ENCODE results near the gene CARM1. TPM values are rescaled to one million over a fixed set of nuclear protein-coding genes. Genes with fewer than 3 reads are reported as not detected.

The CARM1 gene
- total and polyA plus RNA-seq, 2 donors (not counting 3 experiments of a cell fraction or from before 2014, with no cell fraction given): 65.6 to 70.8 TPM

- Histone ChIP-seq H3K9me1 (replicated peaks; ENCODE audit: control insufficient read depth, extremely low read depth, insufficient read depth, low read length) (no peaks in the 10 kb centered on the region), H3K9ac (replicated peaks; ENCODE audit: extremely low read depth, insufficient read depth, low read length) (no peak overlapping the region), H3K4me2 (ENCODE audit: insufficient read depth, low read length) (no peak overlapping the region), H3K27ac (ENCODE audit: insufficient read depth, low read depth, low read length) (no peak overlapping the region), H3K36me3 (ENCODE audit: control insufficient read depth in 2 of 2, extremely low read depth in 1 of 2, insufficient read depth in 2 of 2, low read length in 2 of 2) (no peaks in the 10 kb centered on the region), H2AFZ (ENCODE audit: low read depth, low read length) (no peak overlapping the region), H4K20me1 (replicated peaks; ENCODE audit: control insufficient read depth, extremely low read depth, insufficient read depth, low read length) (no peaks in the 10 kb centered on the region), H3K27me3 (ENCODE audit: control insufficient read depth in 2 of 2, insufficient read depth in 2 of 2, low read length in 2 of 2) (no peaks in the 10 kb centered on the region), H3K9me3 (replicated peaks; ENCODE audit: control insufficient read depth, insufficient read depth, low read length) (no peaks in the 10 kb centered on the region), H3K79me2 (ENCODE audit: control insufficient read depth, insufficient read depth, low read length) (peaks cover 31% of the 10 kb centered on the region), H3K4me1 (ENCODE audit: control insufficient read depth, extremely low read depth, insufficient read depth, low read length) (no peaks in the 10 kb centered on the region), H3K4me3 (replicated peaks in 1 of 3; ENCODE audit: insufficient read depth in 1 of 3, low read depth in 1 of 3, low read length in 3 of 3) (no peak overlapping the region)
- intact Hi-C loops (cut with micrococcal nuclease): no loop called here
- dilution Hi-C loops (cut with MboI; ENCODE audit: extremely low pct_ligation_motif_present, low sequenced_read_pairs): no loop called here
- FAIRE-seq (no peak), DNase-seq (ENCODE audit: low read depth, low spot score) (no peak)
- no peak for TF ChIP-seq EZH2 (IDR thresholded peaks at IDR 0.05; ENCODE audit: borderline replicate concordance, low read depth, low read length, severe bottlenecking)
- no TSS peak for BruUV-seq (replicated peaks)
- ChIA-PET POLR2A (no interaction called here), CTCF (interaction anchor here (3.2 kb wide), 1 partner anchor 24 kb away, joined by 13 read pairs; the partner anchor contains the start of gene CARM1)
These were observed 23.5 kb downstream of the CARM1 start for GRCh38 chr19:10894911-10895213.

GRCh38 chr19:10895363-10895762, 24.0 kb downstream of the CARM1 start:
- Histone ChIP-seq H3K9me1 (replicated peaks; ENCODE audit: control insufficient read depth, extremely low read depth, insufficient read depth, low read length) (no peaks in the 10 kb centered on the region), H2AFZ (ENCODE audit: low read depth, low read length) (no peak overlapping the region), H3K27ac (ENCODE audit: insufficient read depth, low read depth, low read length) (no peak overlapping the region), H3K4me1 (ENCODE audit: control insufficient read depth, extremely low read depth, insufficient read depth, low read length) (no peaks in the 10 kb centered on the region), H3K27me3 (ENCODE audit: control insufficient read depth in 2 of 2, insufficient read depth in 2 of 2, low read length in 2 of 2) (no peaks in the 10 kb centered on the region), H3K4me3 (replicated peaks in 1 of 3; ENCODE audit: insufficient read depth in 1 of 3, low read depth in 1 of 3, low read length in 3 of 3) (no peak overlapping the region), H3K9me3 (replicated peaks; ENCODE audit: control insufficient read depth, insufficient read depth, low read length) (no peaks in the 10 kb centered on the region), H3K36me3 (ENCODE audit: control insufficient read depth in 2 of 2, extremely low read depth in 1 of 2, insufficient read depth in 2 of 2, low read length in 2 of 2) (no peaks in the 10 kb centered on the region), H3K79me2 (ENCODE audit: control insufficient read depth, insufficient read depth, low read length) (peaks cover 31% of the 10 kb centered on the region), H4K20me1 (replicated peaks; ENCODE audit: control insufficient read depth, extremely low read depth, insufficient read depth, low read length) (no peaks in the 10 kb centered on the region), H3K9ac (replicated peaks; ENCODE audit: extremely low read depth, insufficient read depth, low read length) (no peak overlapping the region), H3K4me2 (ENCODE audit: insufficient read depth, low read length) (no peak overlapping the region)
- dilution Hi-C loops (cut with MboI; ENCODE audit: extremely low pct_ligation_motif_present, low sequenced_read_pairs): no loop called here
- DNase-seq (ENCODE audit: low read depth, low spot score) (no peak), FAIRE-seq (no peak)
- intact Hi-C loops (cut with micrococcal nuclease): no loop called here
- no TSS peak for BruUV-seq (replicated peaks)
- ChIA-PET CTCF (interaction anchor here (3.2 kb wide), 1 partner anchor 25 kb away, joined by 13 read pairs; the partner anchor contains the start of gene CARM1), POLR2A (no interaction called here)
- TF ChIP-seq POLR2AphosphoS5 (IDR thresholded peaks at IDR 0.05; ENCODE audit: insufficient read depth, low read depth, low read length): no peak
- no peak for TF ChIP-seq CTCF (IDR thresholded peaks at IDR 0.05; ENCODE audit: extremely low read depth in 1 of 2, insufficient read depth in 1 of 2, low read depth in 1 of 2, low read length in 2 of 2)
- no peak for TF ChIP-seq JUN (IDR thresholded peaks at IDR 0.05; ENCODE audit: borderline replicate concordance, insufficient read depth, insufficient read length, low read depth)
- TF ChIP-seq EZH2 (IDR thresholded peaks at IDR 0.05; ENCODE audit: borderline replicate concordance, low read depth, low read length, severe bottlenecking): no peak
- TF ChIP-seq MYC (IDR thresholded peaks at IDR 0.05; ENCODE audit: low read depth, low read length): no peak
- no peak for TF ChIP-seq POLR2A (IDR thresholded peaks at IDR 0.05; ENCODE audit: low read depth, low read length)
- no peak for TF ChIP-seq GATA2 (IDR thresholded peaks at IDR 0.05; ENCODE audit: insufficient read depth, insufficient read length, low read depth, low read length)
- no peak for TF ChIP-seq FOS (IDR thresholded peaks at IDR 0.05; ENCODE audit: borderline replicate concordance, insufficient read depth, low read length)
- no peak for TF ChIP-seq MAX (IDR thresholded peaks at IDR 0.05; ENCODE audit: insufficient read depth, insufficient read length)
